SHP77 treated with DMSO at 0.1 percent for 48 hours (cell line): ENCODE measurements around the gene METTL9.
"Not testable (repeated sequence)": the region's sequence is repeated elsewhere in the genome, so short reads cannot be mapped to it uniquely, and the experiment has no call there.

ENCODE experiments used
- DNase-seq: peaks from one replicate; lab custom pipeline; 2025; lab: John Stamatoyannopoulos, UW

Gene METTL9

GRCh38 chr16:21637032-21637968, 37.9 kb downstream of the METTL9 start:
- no peak for DNase-seq

- DNase-seq, result no peak
Observed at GRCh38 chr16:21638573-21638975, 39.2 kb downstream of the METTL9 start.

GRCh38 chr16:21639493-21639892, 40.1 kb downstream of the METTL9 start:
- DNase-seq, result no peak

GRCh38 chr16:21641916-21642315, 42.5 kb downstream of the METTL9 start:
- no peak for DNase-seq

- no peak for DNase-seq
Observed at GRCh38 chr16:21642861-21643260, 43.5 kb downstream of the METTL9 start.

- DNase-seq, result no peak
Observed at GRCh38 chr16:21643785-21644184, 44.4 kb downstream of the METTL9 start.

GRCh38 chr16:21644674-21645073, 45.3 kb downstream of the METTL9 start:
- no peak for DNase-seq

GRCh38 chr16:21645261-21645721, 45.9 kb downstream of the METTL9 start:
- DNase-seq, result no peak

GRCh38 chr16:21646091-21646490, 46.7 kb downstream of the METTL9 start:
- DNase-seq, result no peak

- no peak for DNase-seq
Observed at GRCh38 chr16:21646721-21647561, 47.6 kb downstream of the METTL9 start.

GRCh38 chr16:21647562-21648164, 48.3 kb downstream of the METTL9 start:
- DNase-seq, result no peak

- not testable (repeated sequence) for DNase-seq
Observed at GRCh38 chr16:21649826-21650406, 50.5 kb downstream of the METTL9 start.

- no peak for DNase-seq
Observed at GRCh38 chr16:21650521-21650920, 51.1 kb downstream of the METTL9 start.

- no peak for DNase-seq
Observed at GRCh38 chr16:21651515-21651914, 52.1 kb downstream of the METTL9 start.

- DNase-seq, result no peak
Observed at GRCh38 chr16:21652453-21652852, 53.1 kb downstream of the METTL9 start, which contains the start of gene IGSF6. IGSF6 (minus strand) TSS chr16:21652608; CDS start chr16:21652598, 10 bp downstream.

- no peak for DNase-seq
Observed at GRCh38 chr16:21653571-21653970, 54.2 kb downstream of the METTL9 start.

- no peak for DNase-seq
Observed at GRCh38 chr16:21654466-21654865, 55.1 kb downstream of the METTL9 start.

GRCh38 chr16:21654881-21655280, 55.5 kb downstream of the METTL9 start:
- no peak for DNase-seq

- DNase-seq, result no peak
Observed at GRCh38 chr16:21656795-21657768, 57.7 kb downstream of the METTL9 start.

GRCh38 chr16:21659124-21659523, 59.7 kb downstream of the METTL9 start:
- DNase-seq, result no peak
